ENCODE measurements around the gene GLB1L3. TPM values are rescaled to one million over a fixed set of nuclear protein-coding genes. Genes with fewer than 3 reads are reported as not detected.

GLB1L3 gene, protein sequence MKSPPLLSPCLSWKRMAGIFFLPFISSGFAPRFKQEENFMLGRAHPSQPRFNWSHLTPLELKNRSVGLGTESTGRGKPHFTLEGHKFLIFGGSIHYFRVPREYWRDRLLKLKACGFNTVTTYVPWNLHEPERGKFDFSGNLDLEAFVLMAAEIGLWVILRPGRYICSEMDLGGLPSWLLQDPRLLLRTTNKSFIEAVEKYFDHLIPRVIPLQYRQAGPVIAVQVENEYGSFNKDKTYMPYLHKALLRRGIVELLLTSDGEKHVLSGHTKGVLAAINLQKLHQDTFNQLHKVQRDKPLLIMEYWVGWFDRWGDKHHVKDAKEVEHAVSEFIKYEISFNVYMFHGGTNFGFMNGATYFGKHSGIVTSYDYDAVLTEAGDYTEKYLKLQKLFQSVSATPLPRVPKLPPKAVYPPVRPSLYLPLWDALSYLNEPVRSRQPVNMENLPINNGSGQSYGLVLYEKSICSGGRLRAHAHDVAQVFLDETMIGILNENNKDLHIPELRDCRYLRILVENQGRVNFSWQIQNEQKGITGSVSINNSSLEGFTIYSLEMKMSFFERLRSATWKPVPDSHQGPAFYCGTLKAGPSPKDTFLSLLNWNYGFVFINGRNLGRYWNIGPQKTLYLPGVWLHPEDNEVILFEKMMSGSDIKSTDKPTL
- 0.10 TPM for polyA plus RNA-seq (ENCODE audit: insufficient read length)

GRCh38 chr11:134275534-134276395, at the start of gene GLB1L3:
TSS of gene GLB1L3 (plus strand) at chr11:134276379. CDS start at chr11:134276741, 362 bp downstream.
- no peak for DNase-seq

DNA sequence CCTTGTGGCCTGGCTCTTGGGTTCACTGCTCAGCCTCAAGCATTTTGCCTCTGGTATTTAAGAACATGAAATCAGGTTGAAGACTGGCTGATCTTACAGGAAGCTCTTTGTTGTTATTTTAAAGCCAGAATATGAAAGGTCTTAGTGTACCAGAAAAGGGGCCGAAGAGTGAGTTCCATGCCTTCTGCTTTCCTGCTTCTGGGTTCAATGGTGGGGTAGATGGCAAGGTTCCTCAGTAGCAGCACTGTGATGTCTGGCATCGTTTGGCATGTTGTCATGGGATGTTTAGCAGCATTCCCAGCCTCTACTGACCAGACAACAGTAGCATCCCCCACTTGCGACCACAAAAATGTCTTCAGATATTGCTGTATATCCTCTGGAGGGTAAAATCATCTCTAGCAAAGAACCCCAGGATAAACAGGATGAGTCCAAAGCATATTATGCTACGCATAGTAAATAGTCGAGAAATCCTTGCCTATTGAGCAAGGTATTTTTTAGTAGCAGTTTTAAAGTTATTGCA, 49.3 kb upstream of the GLB1L3 start:
- DNase-seq, result no peak

- DNase-seq, result no peak
These were observed 47.6 kb upstream of the GLB1L3 start for GRCh38 chr11:134228625-134229024.

- DNase-seq, result no peak
These were observed 46.9 kb upstream of the GLB1L3 start for GRCh38 chr11:134229126-134229790.

- no peak for DNase-seq
These were observed 45.8 kb upstream of the GLB1L3 start for GRCh38 chr11:134230339-134230738.

DNA sequence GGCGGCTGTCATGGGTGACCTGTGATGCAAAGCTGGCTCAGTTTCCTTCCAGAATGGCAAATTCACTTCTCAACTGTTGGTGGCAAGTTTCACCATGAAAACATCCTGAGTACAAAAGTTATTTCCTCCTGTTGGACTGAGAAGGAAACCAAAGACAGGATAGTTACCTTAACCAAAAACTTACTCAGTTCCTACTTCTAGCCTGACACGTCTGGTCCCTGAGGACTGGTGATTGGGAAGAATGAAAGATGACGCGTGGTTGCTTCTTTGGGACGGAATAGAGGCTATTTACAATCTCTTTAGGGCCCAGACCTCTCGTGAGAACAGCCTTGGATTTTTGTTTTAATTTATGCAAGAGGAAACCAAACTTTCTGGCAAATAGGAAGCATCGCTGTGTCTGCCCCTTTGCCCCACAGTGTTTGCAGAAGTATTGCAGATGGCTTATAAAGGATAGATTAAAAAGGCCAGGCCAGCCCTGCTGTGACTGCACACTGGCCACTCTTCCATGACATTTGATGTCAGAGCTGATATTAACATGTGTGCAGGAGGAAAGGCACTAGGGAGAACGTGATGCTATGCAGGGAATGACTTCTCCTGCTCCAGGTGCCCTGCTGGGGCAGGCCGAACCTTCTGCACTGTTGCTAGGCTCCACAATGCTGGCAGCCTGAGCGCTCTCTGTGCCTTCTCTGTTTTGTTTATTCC, 44.1 kb upstream of the GLB1L3 start:
- no peak for DNase-seq

DNA sequence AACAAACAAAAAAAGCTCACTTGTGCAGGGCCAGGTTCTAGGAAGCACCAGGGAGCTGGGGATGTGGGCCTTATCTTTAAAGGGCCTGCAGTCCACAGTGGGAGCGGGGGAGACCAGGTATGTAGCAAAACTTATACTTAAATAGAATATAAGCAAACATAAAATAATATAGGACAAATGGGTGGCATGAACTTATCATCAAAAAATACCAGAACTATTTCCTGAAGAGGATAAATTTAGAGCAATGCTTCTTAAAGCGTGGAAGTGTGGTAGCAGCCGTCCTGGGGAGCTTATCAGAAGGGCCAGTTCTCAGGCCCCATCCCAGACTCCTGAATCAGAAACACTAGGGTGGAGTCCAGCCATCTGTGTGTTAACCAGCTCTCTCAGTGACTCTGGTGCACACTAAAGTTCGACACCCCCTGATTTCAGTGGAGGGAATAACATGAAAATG, 42.4 kb upstream of the GLB1L3 start:
- no peak for DNase-seq

DNA sequence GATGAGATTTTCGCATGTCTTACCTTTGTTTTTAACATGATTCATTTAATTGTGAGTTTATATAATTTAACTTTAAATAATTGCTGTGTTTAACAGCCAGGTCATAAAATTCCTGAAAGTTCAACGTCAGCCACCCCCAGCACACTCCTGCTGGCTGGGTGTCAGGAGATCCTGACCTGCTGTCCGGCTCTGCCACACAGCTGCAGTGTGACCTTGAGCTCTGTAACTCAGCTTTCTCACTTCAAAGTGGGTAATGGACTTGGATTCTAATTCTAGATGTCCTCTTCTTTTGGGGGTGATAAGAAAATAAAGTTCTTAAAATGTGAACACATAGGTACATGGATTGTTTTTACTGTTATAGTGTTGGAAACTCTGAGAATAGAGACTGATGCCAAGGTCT, 40.8 kb upstream of the GLB1L3 start:
- no peak for DNase-seq

DNA sequence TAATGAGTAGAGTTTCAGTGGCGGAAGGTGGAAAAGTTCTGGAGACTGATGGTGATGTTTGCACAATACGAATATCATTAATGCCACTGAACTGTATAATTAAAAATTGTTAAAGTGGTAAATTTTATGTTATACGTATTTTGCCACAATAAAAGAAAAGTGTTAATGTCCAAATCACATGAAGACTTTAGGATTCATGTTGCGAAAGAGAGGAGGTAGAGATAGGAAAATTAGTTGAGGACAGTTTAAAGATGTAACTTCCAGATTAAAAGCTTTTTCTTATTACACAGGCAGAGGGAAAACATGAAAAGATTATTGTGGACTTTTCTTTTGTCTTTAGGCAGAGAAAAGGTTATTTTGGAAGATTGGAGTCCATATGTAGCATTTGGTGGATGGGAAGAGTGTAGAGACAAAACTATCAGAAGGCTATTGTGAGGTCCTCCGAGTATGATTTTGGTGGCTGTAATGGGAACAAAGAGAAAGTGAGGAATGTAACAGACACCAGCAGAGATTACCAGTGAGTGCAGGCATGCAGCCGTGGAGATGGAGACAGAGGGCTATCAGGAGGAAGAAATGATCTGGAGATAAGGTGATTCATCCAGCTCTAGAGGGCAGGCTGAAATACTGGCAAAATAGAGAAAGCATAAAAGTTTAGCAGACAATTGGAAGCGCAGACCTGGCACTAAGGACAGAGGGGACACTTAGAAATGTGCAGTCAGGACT, 39.2 kb upstream of the GLB1L3 start:
- no peak for DNase-seq

DNA sequence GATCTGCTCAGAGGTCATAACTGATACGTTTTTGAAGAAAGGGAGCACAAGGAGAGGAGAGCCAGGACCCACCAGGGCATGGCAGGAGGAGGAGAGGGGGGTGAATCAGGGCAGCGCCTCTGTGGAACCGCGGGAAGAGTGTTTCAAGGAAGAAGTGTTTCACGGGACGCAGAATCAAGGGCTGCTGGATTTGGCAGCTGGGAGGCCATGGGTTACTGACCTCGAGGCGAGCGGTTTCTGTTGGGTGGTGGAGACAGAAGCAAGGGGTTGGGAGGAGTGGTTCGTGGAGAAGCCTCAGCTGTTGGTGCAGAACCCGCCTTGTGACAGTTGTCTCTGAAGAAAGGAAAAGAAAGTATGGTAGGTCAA, 38.6 kb upstream of the GLB1L3 start:
- DNase-seq, result no peak

DNA sequence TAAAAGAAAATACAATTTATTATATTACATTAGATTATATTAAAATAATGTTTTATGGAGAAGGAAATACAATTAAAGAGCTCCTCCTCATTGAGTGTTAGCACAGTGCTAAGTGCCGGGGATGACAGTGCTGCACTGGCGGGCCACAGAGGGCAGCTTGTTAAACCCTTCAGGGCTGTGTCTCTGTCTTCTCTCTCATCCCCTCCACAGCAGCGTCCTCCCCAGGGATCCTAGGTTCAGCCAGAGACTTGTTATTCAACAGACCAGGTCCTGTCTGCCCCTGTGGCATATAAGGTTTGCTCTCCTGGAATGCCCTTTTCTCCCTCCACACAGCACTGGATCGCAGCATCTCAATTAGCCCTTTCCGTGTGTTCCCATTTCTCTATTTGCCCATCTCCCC, 37.2 kb upstream of the GLB1L3 start:
- no peak for DNase-seq

GRCh38 chr11:134240592-134240991, 35.6 kb upstream of the GLB1L3 start:
- DNase-seq, result no peak

DNA sequence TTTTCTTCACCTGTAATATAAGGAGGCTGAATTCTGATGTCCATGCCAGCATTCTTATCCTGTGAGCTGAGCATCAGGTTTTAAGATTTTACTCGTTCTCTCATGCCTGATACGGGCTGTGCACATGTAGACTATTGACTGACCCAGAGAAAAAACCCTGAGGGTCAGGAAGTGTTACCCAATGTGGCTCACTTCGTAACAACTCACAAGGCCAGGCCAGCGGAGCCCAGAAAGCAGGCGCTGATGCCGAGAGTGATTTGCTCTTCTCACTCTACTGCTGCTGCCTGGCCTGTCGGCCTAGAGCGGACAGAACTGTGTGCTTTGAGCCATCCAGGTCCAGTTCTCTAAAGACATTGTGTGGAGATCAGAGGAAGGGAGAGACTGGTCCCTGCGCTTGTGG, 33.8 kb upstream of the GLB1L3 start:
- no peak for DNase-seq

- DNase-seq, result no peak
These were observed 32.3 kb upstream of the GLB1L3 start for GRCh38 chr11:134243913-134244312.

DNA sequence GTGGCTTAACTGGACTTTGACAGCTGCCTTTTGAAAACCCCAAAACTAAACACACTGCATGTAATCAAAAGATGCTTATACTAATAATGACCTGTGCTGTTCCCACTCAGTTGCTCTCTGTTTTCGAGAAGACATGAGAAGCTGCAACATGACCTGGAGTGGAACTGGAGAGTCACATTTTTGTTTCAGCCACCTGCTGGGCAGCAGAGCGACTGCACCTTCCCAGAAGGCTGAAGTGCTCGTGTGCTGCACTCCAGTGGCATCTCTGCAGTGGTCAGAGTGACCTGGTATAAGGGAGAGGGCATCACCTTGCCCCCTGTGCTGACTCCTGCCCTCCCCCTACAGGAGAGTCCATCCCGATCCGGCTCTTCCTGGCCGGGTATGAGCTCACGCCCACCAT, 31.6 kb upstream of the GLB1L3 start:
- DNase-seq, result no peak

- no peak for DNase-seq
These were observed 30.7 kb upstream of the GLB1L3 start for GRCh38 chr11:134245434-134245833.

DNA sequence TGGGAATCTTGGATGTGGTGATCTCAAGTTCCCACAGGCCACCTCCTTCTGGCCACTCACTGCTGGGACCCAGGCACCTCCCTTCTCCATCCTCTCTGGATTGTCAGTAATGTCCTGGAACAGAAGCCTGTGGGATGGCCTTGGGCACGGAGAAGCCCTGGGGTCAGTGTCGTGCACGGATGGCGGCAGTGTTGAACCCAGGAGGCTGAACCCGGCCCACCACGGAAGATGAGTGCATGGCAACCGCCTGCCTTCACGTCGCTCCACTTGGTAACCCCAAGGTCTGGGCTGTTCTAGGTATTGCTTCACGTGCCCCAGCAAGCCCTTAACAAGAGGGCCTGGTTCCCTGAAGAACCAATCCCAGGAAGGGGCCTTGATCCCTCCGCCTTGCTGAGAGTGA, 30.1 kb upstream of the GLB1L3 start:
- no peak for DNase-seq

- no peak for DNase-seq
These were observed 29.5 kb upstream of the GLB1L3 start for GRCh38 chr11:134246678-134247077.

DNA sequence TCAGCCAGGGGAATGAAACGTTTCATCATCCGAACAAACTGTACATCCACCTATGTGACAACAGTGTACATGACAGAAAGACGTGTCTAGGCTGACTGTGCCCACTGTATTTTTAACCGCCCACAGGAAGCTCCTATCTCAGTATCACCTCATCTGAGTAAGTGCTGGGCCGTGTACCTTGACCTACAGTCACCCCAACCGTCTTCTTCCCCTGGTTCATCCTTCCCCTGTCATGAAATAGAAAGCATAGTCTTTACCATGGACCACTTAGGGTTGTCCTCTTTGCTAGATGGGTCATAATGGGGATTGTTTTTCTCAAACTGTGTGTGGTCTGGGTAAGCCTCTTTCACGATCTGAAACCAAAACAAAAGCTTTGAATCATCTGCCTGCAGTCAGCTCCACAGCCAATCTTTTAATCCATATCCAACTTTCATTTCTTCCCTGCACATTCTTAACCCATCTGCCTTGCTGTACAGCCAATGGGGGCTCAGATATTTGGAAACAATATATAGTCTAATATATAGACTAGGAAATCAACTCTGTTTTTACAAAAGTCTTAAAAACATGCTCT, 27.2 kb upstream of the GLB1L3 start:
- no peak for DNase-seq

- DNase-seq, result no peak
These were observed 25.9 kb upstream of the GLB1L3 start for GRCh38 chr11:134250246-134250645.

GRCh38 chr11:134250675-134251074, 25.5 kb upstream of the GLB1L3 start:
- no peak for DNase-seq
